PC-9 (cell line): Measurements from ENCODE around the gene LRFN2. TPM values are rescaled to one million over a fixed set of nuclear protein-coding genes. Genes with fewer than 3 reads are reported as not detected.

ENCODE experiments used
- BruUV-seq: library from RNA; stranded (reverse); fragments of 400-500 nt; replicated peaks from 2 replicates; lab custom pipeline; 2021; lab: Mats Ljungman, UMichigan
- CTCF ChIA-PET: fragments of 300-600 bp; sonication (Branson Sonifier 250); formaldehyde crosslinking; loops from one replicate; lab custom pipeline; 2022; ENCODE audit warnings: antibody characterized with exemption; lab: Charles Lee
- POLR2A ChIA-PET: fragments of 300-600 bp; sonication (Branson Sonifier 250); formaldehyde crosslinking; loops from one replicate; lab custom pipeline; 2022; ENCODE audit warnings: antibody characterized with exemption; ENCODE audit not compliant: unreplicated experiment; lab: Charles Lee
- DNase-seq, 2 experiments: peaks; one replicate each; pipeline versions ENCODE4 v3.0.0 to v3.0.0-alpha.2; 2015 to 2022; ENCODE audit warnings: mixed read lengths in 1 of 2
- H2AFZ ChIP-seq: fragments of 200-600 bp; sonication (generic); 2 replicates; pipeline ENCODE4 v1.8.1; 2017; ENCODE audit warnings: antibody characterized with exemption
- H3F3A ChIP-seq: fragments of 200-600 bp; sonication (generic); 2 replicates; pipeline ENCODE4 v1.8.1; 2017; ENCODE audit warnings: antibody characterized with exemption, mild to moderate bottlenecking, low read depth; ENCODE audit not compliant: insufficient read depth
- H3K27ac ChIP-seq: fragments of 200-600 bp; sonication (generic); 2 replicates; pipeline ENCODE4 v1.6.1; 2016; ENCODE audit warnings: mixed run types
- H3K27me3 ChIP-seq: fragments of 200-600 bp; sonication (generic); 2 replicates; pipeline ENCODE4 v1.6.1; 2016; ENCODE audit warnings: low read depth, mixed run types; ENCODE audit not compliant: insufficient read depth
- H3K36me3 ChIP-seq: fragments of 200-600 bp; sonication (generic); 2 replicates; pipeline ENCODE4 v1.6.1; 2016; ENCODE audit warnings: low read depth, mixed run types
- H3K4me1 ChIP-seq: fragments of 200-600 bp; sonication (generic); replicated peaks from 2 replicates; pipeline ENCODE4 v1.6.1; 2016; ENCODE audit warnings: mixed run types; ENCODE audit not compliant: insufficient read depth
- H3K4me2 ChIP-seq: fragments of 200-600 bp; sonication (generic); 2 replicates; pipeline ENCODE4 v1.6.1; 2017; ENCODE audit warnings: mixed run types
- H3K4me3 ChIP-seq: fragments of 200-600 bp; sonication (generic); 2 replicates; pipeline ENCODE4 v1.6.1; 2016; ENCODE audit warnings: mixed run types
- H3K79me2 ChIP-seq: fragments of 200-600 bp; sonication (generic); 2 replicates; pipeline ENCODE4 v1.6.1; 2017; ENCODE audit warnings: low read depth, mixed run types
- H3K9me2 ChIP-seq: fragments of 200-600 bp; sonication (generic); 2 replicates; pipeline ENCODE4 v1.8.1; 2017; ENCODE audit warnings: mild to moderate bottlenecking; ENCODE audit not compliant: insufficient read depth
- H3K9me3 ChIP-seq: fragments of 200-600 bp; sonication (generic); 2 replicates; pipeline ENCODE4 v1.8.1; 2016; ENCODE audit warnings: low read depth; ENCODE audit not compliant: insufficient read depth
- H4K20me1 ChIP-seq: fragments of 200-600 bp; sonication (generic); 2 replicates; pipeline ENCODE4 v1.8.1; 2017; ENCODE audit not compliant: insufficient read depth
- EZH2 ChIP-seq: fragments of 200-600 bp; sonication (generic); IDR thresholded peaks from 2 replicates; pipeline ENCODE4 v1.8.0; 2017; ENCODE audit warnings: antibody characterized with exemption, low read depth
- intact Hi-C: fragments of 100-400 bp; cut with micrococcal nuclease; formaldehyde crosslinking; loops from one replicate; pipeline ENCODE4 v1.10.0; 2022; ENCODE audit not compliant: unreplicated experiment
- total RNA-seq: library from RNA; stranded (reverse); gene quantifications from 2 replicates; pipeline ENCODE4 v1.2.3, GENCODE V29; 2021
- TF ChIP-seq, protein P1 (sequence below): fragments of 200-600 bp; sonication (generic); conservative IDR thresholded peaks from 2 replicates; pipeline ENCODE4 v1.6.1; 2017; ENCODE audit warnings: mixed run types, antibody characterized with exemption, mild to moderate bottlenecking, moderate library complexity

Gene LRFN2
- total RNA-seq, 1 experiment from 2014 or later, result not detected

DNA sequence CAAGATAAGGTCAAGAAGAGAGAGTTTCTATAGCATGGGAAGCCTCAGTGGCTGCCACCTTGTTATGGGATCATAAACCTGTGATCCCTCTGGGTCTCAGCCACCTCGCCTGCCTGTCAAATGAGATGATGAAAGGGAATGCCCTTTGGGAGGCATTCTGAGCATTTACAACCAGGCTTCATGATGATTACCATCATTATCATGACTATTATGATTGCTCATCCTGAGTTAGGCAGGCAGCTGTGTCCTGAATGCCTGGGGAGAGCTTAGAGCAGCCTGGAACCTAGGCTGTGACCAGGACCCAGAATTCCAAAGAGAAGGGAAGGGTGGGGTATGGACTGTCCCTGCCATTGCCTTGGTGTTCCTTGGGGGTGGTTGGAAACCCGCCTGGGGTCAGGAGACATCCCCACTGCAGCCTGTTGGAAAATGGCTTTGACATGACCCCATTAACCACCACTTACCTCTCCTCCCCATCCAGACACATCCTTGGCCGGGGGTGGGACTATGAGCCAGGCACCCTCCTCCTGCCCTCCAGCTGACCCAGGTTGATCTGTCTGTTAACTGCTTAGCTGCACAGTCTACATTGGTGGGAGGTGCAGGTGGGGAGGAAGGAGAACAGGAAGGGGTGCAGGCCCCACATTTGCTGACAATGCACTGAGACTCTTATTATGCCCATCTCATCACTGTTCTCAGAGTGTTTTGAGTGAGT, 51.9 kb downstream of the LRFN2 start:
- no peaks in the 10 kb centered on the region for H3F3A ChIP-seq
- DNase-seq, result no peak
- H3K79me2 ChIP-seq, result no peaks in the 10 kb centered on the region
- no peak overlapping the region for H2AFZ ChIP-seq
- TF ChIP-seq, protein P1, sequence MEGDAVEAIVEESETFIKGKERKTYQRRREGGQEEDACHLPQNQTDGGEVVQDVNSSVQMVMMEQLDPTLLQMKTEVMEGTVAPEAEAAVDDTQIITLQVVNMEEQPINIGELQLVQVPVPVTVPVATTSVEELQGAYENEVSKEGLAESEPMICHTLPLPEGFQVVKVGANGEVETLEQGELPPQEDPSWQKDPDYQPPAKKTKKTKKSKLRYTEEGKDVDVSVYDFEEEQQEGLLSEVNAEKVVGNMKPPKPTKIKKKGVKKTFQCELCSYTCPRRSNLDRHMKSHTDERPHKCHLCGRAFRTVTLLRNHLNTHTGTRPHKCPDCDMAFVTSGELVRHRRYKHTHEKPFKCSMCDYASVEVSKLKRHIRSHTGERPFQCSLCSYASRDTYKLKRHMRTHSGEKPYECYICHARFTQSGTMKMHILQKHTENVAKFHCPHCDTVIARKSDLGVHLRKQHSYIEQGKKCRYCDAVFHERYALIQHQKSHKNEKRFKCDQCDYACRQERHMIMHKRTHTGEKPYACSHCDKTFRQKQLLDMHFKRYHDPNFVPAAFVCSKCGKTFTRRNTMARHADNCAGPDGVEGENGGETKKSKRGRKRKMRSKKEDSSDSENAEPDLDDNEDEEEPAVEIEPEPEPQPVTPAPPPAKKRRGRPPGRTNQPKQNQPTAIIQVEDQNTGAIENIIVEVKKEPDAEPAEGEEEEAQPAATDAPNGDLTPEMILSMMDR, result no peak
- no TSS peak for BruUV-seq
- no peak overlapping the region for H3K4me3 ChIP-seq
- no peaks in the 10 kb centered on the region for H4K20me1 ChIP-seq
- no peaks in the 10 kb centered on the region for H3K9me2 ChIP-seq
- POLR2A ChIA-PET, result no interaction called here
- H3K27ac ChIP-seq, result no peak overlapping the region
- intact Hi-C loops, result no loop called here
- H3K36me3 ChIP-seq, result no peaks in the 10 kb centered on the region
- H3K4me2 ChIP-seq, result no peak overlapping the region
- peaks cover 61% of the 10 kb centered on the region for H3K27me3 ChIP-seq
- no peaks in the 10 kb centered on the region for H3K4me1 ChIP-seq
- H3K9me3 ChIP-seq, result no peaks in the 10 kb centered on the region
- CTCF ChIA-PET, result no interaction called here

DNA sequence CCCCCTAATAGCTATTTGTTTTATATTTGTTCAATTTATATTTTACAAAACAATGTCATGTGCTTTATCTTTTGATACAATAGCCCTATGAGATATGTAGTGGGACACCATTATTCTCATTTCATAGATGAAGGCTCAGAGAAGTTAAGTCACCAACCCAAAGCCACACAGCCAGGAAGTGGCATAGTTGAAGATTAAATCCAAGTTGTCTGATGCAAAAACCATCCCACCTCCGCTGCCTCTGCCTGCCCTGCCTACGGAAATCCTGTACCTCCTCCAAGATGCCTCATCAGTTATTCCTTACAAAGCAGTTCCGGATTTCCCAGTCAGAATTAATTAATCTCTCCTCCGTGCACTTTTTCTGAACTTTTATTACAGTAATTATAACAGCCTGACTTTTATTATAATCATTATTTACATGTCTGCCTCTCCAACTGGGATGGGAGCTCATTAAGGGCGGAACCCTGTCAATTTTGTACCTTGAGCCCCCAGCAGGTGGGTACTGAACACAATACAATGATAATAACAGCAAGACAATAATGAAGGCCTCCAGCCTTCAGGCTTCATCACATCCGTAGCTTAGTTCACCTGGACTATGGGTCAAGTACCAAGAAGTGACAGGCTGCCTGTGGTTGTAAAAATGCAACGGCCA, 54.7 kb downstream of the LRFN2 start:
- Histone ChIP-seq H2AFZ (no peak overlapping the region), H3K4me2 (no peak overlapping the region), H3K9me2 (no peaks in the 10 kb centered on the region), H3K4me3 (no peak overlapping the region), H3F3A (no peaks in the 10 kb centered on the region), H4K20me1 (no peaks in the 10 kb centered on the region), H3K4me1 (no peaks in the 10 kb centered on the region), H3K9me3 (no peaks in the 10 kb centered on the region), H3K27ac (no peak overlapping the region), H3K27me3 (peaks cover 69% of the 10 kb centered on the region), H3K36me3 (no peaks in the 10 kb centered on the region), H3K79me2 (no peaks in the 10 kb centered on the region)
- POLR2A ChIA-PET, result no interaction called here
- TF ChIP-seq, protein P1, result no peak
- TF ChIP-seq EZH2, result no peak
- no TSS peak for BruUV-seq
- intact Hi-C loops, result no loop called here
- CTCF ChIA-PET, result no interaction called here
- DNase-seq, result no peak

DNA sequence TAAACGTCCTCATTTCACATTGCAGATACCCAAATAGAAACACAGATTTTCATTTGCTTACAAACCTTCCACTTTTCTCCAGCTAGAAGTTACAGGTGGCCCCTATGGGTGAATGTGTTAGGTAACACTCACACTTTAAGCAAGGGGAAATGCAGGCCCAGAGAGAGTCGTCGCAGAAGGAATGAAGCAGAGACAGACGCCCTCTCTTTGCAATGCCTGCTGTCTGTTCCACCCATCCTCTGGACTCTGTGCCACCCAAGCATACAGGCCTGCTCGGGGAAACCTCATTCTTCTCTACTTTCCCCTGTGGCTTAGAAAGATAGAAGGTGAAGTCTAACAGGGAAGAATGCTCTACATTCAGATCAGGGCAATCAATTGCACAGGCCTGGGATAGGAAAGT, 57.2 kb downstream of the LRFN2 start:
- no peaks in the 10 kb centered on the region for H4K20me1 ChIP-seq
- H2AFZ ChIP-seq, result no peak overlapping the region
- ChIA-PET POLR2A (no interaction called here), CTCF (no interaction called here)
- H3K36me3 ChIP-seq, result no peaks in the 10 kb centered on the region
- no peaks in the 10 kb centered on the region for H3K4me1 ChIP-seq
- no peak overlapping the region for H3K4me2 ChIP-seq
- H3K4me3 ChIP-seq, result no peak overlapping the region
- H3K27ac ChIP-seq, result no peak overlapping the region
- intact Hi-C loops, result no loop called here
- no TSS peak for BruUV-seq
- H3K9me2 ChIP-seq, result no peaks in the 10 kb centered on the region
- H3K27me3 ChIP-seq, result peaks cover 74% of the 10 kb centered on the region
- no peaks in the 10 kb centered on the region for H3F3A ChIP-seq
- H3K79me2 ChIP-seq, result no peaks in the 10 kb centered on the region
- no peak for DNase-seq
- no peaks in the 10 kb centered on the region for H3K9me3 ChIP-seq
- TF ChIP-seq, protein P1, result no peak
- no peak for TF ChIP-seq EZH2
